WTC11 (cell line): ENCODE data around the gene TRABD. TPM values are rescaled to one million over a fixed set of nuclear protein-coding genes. Genes with fewer than 3 reads are reported as not detected.

ENCODE experiments used
- ATAC-seq: fragments of 200-7000 bp; cut with Tn5 transposase; 2 replicates; pipeline ENCODE4 v1.10.0; 2021; ENCODE audit warnings: mild to moderate bottlenecking, moderate library complexity
- CTCF ChIA-PET: fragments of 300-600 bp; sonication (Branson Sonifier 250); formaldehyde crosslinking; loops from one replicate; lab custom pipeline; 2021; ENCODE audit warnings: antibody characterized with exemption; lab: Charles Lee
- POLR2A ChIA-PET: fragments of 350-600 bp; sonication (Branson Sonifier 250); formaldehyde crosslinking; loops from one replicate; lab custom pipeline; 2021; ENCODE audit warnings: antibody characterized with exemption; lab: Charles Lee
- DNase-seq: peaks from one replicate; pipeline ENCODE4 v3.0.0; 2021; ENCODE audit warnings: low spot score
- H3K27ac Mint-ChIP-seq: 2 replicates; pipeline ENCODE4 v1.8.0; 2021; ENCODE audit warnings: mixed read lengths
- H3K27me3 Mint-ChIP-seq: 2 replicates; pipeline ENCODE4 v1.8.0; 2021; ENCODE audit warnings: low read depth, mild to moderate bottlenecking, moderate library complexity, mixed read lengths
- H3K36me3 Mint-ChIP-seq: 2 replicates; pipeline ENCODE4 v1.8.0; 2021; ENCODE audit warnings: mixed read lengths
- H3K4me1 Mint-ChIP-seq: 2 replicates; pipeline ENCODE4 v1.8.0; 2022; ENCODE audit warnings: mixed read lengths
- H3K4me3 Mint-ChIP-seq: 2 replicates; pipeline ENCODE4 v1.8.0; 2021; ENCODE audit warnings: mild to moderate bottlenecking, moderate library complexity, mixed read lengths
- H3K9me3 Mint-ChIP-seq: 2 replicates; pipeline ENCODE4 v1.8.0; 2021; ENCODE audit warnings: mixed read lengths
- ATF1 ChIP-seq: sonication (generic); formaldehyde crosslinking; IDR thresholded peaks from 2 replicates; pipeline ENCODE4 v1.8.1; 2023; ENCODE audit warnings: mild to moderate bottlenecking, moderate library complexity, missing genetic modification reagents
- CREM ChIP-seq: sonication (generic); formaldehyde crosslinking; IDR thresholded peaks from 2 replicates; pipeline ENCODE4 v1.8.1; 2022; ENCODE audit warnings: mild to moderate bottlenecking, missing genetic modification reagents, moderate library complexity
- ESRRA ChIP-seq: sonication (generic); formaldehyde crosslinking; IDR thresholded peaks from 2 replicates; pipeline ENCODE4 v1.8.1; 2022; ENCODE audit warnings: mild to moderate bottlenecking, missing genetic modification reagents, borderline replicate concordance
- GABPB1 ChIP-seq: sonication (generic); formaldehyde crosslinking; IDR thresholded peaks from 2 replicates; pipeline ENCODE4 v1.8.1; 2023; ENCODE audit warnings: mild to moderate bottlenecking, missing genetic modification reagents
- JAZF1 ChIP-seq: fragments of 250-450 bp; sonication (Bioruptor Pico); IDR thresholded peaks from 2 replicates; pipeline ENCODE4 v1.9.0; 2021; ENCODE audit warnings: moderate library complexity, mild to moderate bottlenecking, inconsistent platforms
- NR1H2 ChIP-seq: sonication (generic); formaldehyde crosslinking; IDR thresholded peaks from 2 replicates; pipeline ENCODE4 v1.9.0; 2021; ENCODE audit warnings: mild to moderate bottlenecking, moderate library complexity, missing genetic modification reagents
- PRDM15 ChIP-seq: sonication (generic); formaldehyde crosslinking; IDR thresholded peaks from 2 replicates; pipeline ENCODE4 v1.8.0; 2022; ENCODE audit warnings: missing genetic modification reagents
- SP1 ChIP-seq: sonication (generic); formaldehyde crosslinking; conservative IDR thresholded peaks from 2 replicates; pipeline ENCODE4 v1.8.1; 2022; ENCODE audit warnings: missing genetic modification reagents
- ZNF219 ChIP-seq: sonication (generic); formaldehyde crosslinking; IDR thresholded peaks from 2 replicates; pipeline ENCODE4 v1.8.0; 2023; ENCODE audit warnings: missing genetic modification reagents, mild to moderate bottlenecking, borderline replicate concordance
- ZNF281 ChIP-seq: sonication (generic); formaldehyde crosslinking; IDR thresholded peaks from 2 replicates; pipeline ENCODE4 v1.8.0; 2023; ENCODE audit warnings: mild to moderate bottlenecking, missing genetic modification reagents
- total RNA-seq: library from RNA; stranded (reverse); gene quantifications from 3 replicates; pipeline ENCODE4 v1.2.3, GENCODE V29; 2021
- TF ChIP-seq, protein P1 (sequence below): sonication (generic); formaldehyde crosslinking; IDR thresholded peaks from 2 replicates; pipeline ENCODE4 v1.8.1; 2023; ENCODE audit warnings: mild to moderate bottlenecking, missing genetic modification reagents

TRABD gene
- total RNA-seq, 1 experiment from 2014 or later, result 90.4 TPM

DNA sequence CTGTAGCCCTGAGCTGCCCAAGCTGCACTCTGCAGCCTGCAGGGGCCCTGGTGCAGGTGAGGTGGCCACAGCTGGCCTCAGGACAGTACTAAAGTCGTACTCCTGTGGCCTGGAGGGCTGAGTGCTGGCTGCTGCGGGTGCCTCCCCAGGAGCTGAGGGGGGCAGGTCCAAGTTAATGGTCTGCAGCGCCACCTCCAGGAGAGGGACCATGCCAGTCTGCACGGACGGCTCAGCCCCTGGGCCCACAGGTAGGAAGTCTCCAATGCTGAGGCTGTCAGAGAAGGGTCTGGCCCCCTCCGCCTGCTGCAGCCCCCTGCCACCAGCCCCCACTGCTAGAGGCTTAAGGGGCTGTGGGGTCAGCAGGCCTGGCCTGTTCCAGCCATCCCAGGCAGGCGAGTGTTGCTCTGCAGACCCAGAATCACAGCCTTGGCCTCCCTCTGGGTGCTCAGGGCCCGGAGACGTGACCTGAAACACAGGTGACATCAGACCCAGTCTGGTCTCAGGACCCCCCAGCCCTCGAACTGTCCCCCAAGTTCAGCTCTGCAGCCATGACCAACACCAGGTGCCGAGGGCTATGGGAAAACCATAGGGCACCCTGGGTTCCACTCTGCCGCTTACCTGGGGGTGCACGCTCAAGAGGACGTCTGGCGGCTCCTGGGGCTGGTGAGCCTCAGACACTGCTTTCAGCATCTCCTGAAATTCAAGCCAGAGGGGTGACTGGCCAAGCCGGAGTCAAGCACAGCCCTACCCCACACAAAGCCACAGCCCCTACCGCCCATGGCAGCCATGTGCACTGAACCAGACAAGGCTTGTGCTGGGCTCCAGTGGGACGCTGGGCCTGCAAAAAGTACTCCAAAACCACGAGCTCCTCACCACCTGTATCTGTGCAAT lies 35.9 kb downstream of the TRABD start (continued):
- no peak for TF ChIP-seq GABPB1 (CRISPR knock-in tag)
- no peak for TF ChIP-seq ESRRA (CRISPR knock-in tag)
- no peak for TF ChIP-seq SP1 (CRISPR knock-in tag)
- TF ChIP-seq, protein P1, sequence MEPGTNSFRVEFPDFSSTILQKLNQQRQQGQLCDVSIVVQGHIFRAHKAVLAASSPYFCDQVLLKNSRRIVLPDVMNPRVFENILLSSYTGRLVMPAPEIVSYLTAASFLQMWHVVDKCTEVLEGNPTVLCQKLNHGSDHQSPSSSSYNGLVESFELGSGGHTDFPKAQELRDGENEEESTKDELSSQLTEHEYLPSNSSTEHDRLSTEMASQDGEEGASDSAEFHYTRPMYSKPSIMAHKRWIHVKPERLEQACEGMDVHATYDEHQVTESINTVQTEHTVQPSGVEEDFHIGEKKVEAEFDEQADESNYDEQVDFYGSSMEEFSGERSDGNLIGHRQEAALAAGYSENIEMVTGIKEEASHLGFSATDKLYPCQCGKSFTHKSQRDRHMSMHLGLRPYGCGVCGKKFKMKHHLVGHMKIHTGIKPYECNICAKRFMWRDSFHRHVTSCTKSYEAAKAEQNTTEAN (CRISPR knock-in tag), result no peak
- TF ChIP-seq ZNF281 (CRISPR knock-in tag), result no peak
- no peak for TF ChIP-seq NR1H2 (CRISPR knock-in tag)
- TF ChIP-seq JAZF1 (CRISPR knock-in tag), result no peak

DNA sequence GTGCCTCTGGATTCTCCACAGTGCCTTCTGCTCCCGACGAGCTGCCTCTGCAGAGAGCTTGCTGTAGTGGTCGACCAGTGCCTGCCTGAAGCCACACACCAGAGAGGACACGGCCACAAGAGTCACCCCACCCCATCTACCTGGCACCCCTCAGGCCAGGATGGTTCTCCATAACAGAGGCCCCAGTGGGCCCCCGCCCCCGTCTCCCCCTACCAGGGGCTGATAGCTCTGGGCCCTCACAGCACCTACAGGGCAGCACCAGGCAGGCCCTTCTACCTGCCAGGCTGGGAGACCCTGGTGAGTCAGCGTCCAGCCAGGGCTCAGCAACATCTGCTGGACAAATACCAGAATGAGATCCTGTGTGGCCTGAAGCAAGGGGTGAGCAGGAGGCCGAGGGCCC lies 36.8 kb downstream of the TRABD start:
- no peaks in the 10 kb centered on the region for H3K27me3 Mint-ChIP-seq
- peaks cover 31% of the 10 kb centered on the region for H3K36me3 Mint-ChIP-seq
- POLR2A ChIA-PET, result no interaction called here
- CTCF ChIA-PET, result interaction anchor here (0.6 kb wide), 1 partner anchor 15 kb away, joined by 3 read pairs; no protein-coding TSS in a partner anchor
- H3K4me1 Mint-ChIP-seq, result peaks cover 5% of the 10 kb centered on the region; the same call in 1 of the 2 replicates
- DNase-seq (no peak), ATAC-seq (no peak)
- TF ChIP-seq ZNF281 (CRISPR knock-in tag) (no peak), ESRRA (CRISPR knock-in tag) (no peak), CREM (CRISPR knock-in tag) (no peak)
- no peak overlapping the region for H3K4me3 Mint-ChIP-seq
- no peaks in the 10 kb centered on the region for H3K9me3 Mint-ChIP-seq
- no peak overlapping the region for H3K27ac Mint-ChIP-seq

DNA sequence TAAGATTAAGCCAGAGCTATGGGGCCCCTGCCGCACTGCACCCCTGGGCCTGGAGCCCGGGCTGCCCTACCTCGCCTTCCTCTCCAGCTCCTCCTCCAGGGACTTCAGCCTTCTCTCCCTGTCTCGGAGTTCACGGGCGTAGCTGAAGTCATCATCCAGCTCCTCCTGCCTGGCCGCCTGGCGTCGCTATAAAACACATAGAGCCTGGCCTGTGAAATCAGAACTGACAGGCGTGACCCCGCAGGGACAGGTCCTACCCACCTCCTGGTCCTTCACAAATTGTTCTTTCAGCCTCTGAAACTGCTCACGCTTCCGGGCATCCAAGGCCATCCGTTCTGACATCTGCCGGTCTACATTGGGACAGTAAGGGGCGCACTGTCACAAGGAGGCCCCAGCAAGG lies 38.4 kb downstream of the TRABD start:
- H3K27me3 Mint-ChIP-seq, result no peaks in the 10 kb centered on the region
- peaks cover 27% of the 10 kb centered on the region for H3K36me3 Mint-ChIP-seq
- no peaks in the 10 kb centered on the region for H3K9me3 Mint-ChIP-seq
- no peak overlapping the region for H3K4me3 Mint-ChIP-seq
- H3K27ac Mint-ChIP-seq, result no peak overlapping the region
- POLR2A ChIA-PET, result no interaction called here
- H3K4me1 Mint-ChIP-seq, result peaks cover 3% of the 10 kb centered on the region; the same call in 1 of the 2 replicates
- CTCF ChIA-PET, result interaction anchor here (0.9 to 1.9 kb wide), 4 partner anchors 13 to 29 kb away, joined by 3 to 4 read pairs (median 4); no protein-coding TSS in a partner anchor
- TF ChIP-seq ATF1 (CRISPR knock-in tag) (no peak), ZNF219 (CRISPR knock-in tag) (no peak)
- no peak for ATAC-seq
- no peak for DNase-seq

DNA sequence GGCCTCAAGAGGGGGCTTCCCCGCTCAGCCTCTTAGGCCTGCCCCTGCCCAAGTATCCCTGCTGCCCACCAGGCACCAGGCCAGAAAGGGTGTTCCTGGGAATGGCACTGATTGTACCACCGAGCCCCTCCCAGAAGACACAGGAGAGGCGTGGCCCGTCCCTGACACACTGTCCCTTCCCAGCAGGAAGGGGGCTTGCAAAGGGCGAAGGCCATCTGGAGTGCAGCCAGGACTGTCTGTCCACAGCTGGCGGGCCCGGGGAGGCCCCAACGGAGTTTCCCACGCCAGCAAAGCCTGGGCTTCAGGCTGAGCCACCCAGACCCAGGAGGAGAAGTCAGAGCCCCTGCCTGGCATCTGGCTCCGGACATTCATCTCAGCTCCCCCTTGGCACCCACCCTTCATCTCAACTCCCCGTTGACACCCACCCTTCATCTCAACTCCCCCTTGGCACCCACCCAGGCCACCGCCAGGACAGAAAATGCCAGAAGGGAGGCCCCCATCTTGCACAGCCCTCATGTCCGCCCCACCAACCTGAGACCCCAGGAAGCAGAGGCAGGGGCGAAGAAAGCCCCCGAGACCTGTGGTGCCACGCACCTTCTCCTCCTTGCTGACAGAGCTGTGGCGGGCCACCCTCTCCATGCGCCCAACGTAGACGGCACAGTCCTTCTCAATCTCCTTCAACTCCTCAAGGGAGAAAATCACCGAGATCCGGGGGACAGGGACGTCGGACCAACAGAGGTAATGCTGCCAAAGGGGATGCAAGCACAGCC lies 39.7 kb downstream of the TRABD start:
- Mint-ChIP-seq H3K27ac (no peak overlapping the region), H3K36me3 (peaks cover 27% of the 10 kb centered on the region), H3K4me1 (no peaks in the 10 kb centered on the region), H3K9me3 (no peaks in the 10 kb centered on the region), H3K4me3 (no peak overlapping the region), H3K27me3 (no peaks in the 10 kb centered on the region)
- ATAC-seq (no peak), DNase-seq (no peak)
- ChIA-PET POLR2A (no interaction called here), CTCF (no interaction called here)
- no peak for TF ChIP-seq JAZF1 (CRISPR knock-in tag)
- no peak for TF ChIP-seq PRDM15
- TF ChIP-seq ATF1 (CRISPR knock-in tag), result no peak
